ENCODE data around the gene KLRC1. TPM values are rescaled to one million over a fixed set of nuclear protein-coding genes. Genes with fewer than 3 reads are reported as not detected.

KLRC1 gene
- total RNA-seq, 2 experiments from 2014 or later: 5.3 to 7.2 TPM

Other genes starting within 250 kb of the KLRC1 start
- 1 to 10 TPM; 6.9 to 7.5 TPM for gene GABARAPL1, start 240.5 kb downstream of the KLRC1 start, total RNA-seq
- 10 to 100 TPM in 1 of 2 experiments, 1 to 10 TPM in 1; 6.9 to 10.8 TPM for gene KLRD1, start 145.5 kb downstream of the KLRC1 start, total RNA-seq
- gene KLRK1, start 63.3 kb downstream of the KLRC1 start, total RNA-seq: 100 to 1,000 TPM; 111 to 112 TPM
- 1 to 10 TPM; 2.9 to 3.7 TPM for gene KLRC4, start 43.6 kb downstream of the KLRC1 start, total RNA-seq
- gene KLRC3, start 32.8 kb downstream of the KLRC1 start, total RNA-seq: 1 to 10 TPM; 2.0 to 2.8 TPM
- gene KLRC2, start 17.4 kb downstream of the KLRC1 start, total RNA-seq: 1 to 10 TPM; 2.5 to 2.6 TPM
- gene EIF2S3B, start 52.5 kb upstream of the KLRC1 start, total RNA-seq: 1 to 10 TPM; 3.3 to 3.8 TPM
- gene MAGOHB, start 160.2 kb upstream of the KLRC1 start, total RNA-seq: 10 to 100 TPM; 80.4 to 85.6 TPM
- gene STYK1, start 220.7 kb upstream of the KLRC1 start, total RNA-seq: 1 to 10 TPM in 1 of 2 experiments, under 1 TPM in 1; 0.70 to 1.1 TPM